Measurements from ENCODE around the gene HAGH. TPM values are rescaled to one million over a fixed set of nuclear protein-coding genes. Genes with fewer than 3 reads are reported as not detected.

HAGH gene
- total RNA-seq, 4 donors from 2014 or later: 91.7 to 150 (median 119) TPM

- 87 to 90% methylated on average over 5 to 8 of the region's 8 CpGs for WGBS, 2 donors
- Histone ChIP-seq H3K27ac (no peak overlapping the region), H3K27me3 (no peaks in the 10 kb centered on the region), H3K36me3 (peaks cover 23 to 26% of the 10 kb centered on the region in 2 donors), H3K9me3 (no peaks in the 10 kb centered on the region), H3K4me3 (replicated peaks in 1 of 3) (no peak overlapping the region), H3K4me1 (peaks cover 18 to 31% of the 10 kb centered on the region in 2 donors)
- no peak for DNase-seq
- intact Hi-C loops (cut with DNase I): no loop called here
- TF ChIP-seq POLR2A (IDR thresholded peaks at IDR 0.05) (no peak), CTCF (IDR thresholded peaks at IDR 0.05) (no peak)
These were observed 47.4 kb downstream of the HAGH start for GRCh38 chr16:1779234-1779701.

GRCh38 chr16:1778200-1779179, 48.1 kb downstream of the HAGH start:
- TF ChIP-seq POLR2A (IDR thresholded peaks at IDR 0.05): no peak
- TF ChIP-seq CTCF (IDR thresholded peaks at IDR 0.05): no peak
- no peak overlapping the region for H3K4me3 ChIP-seq (replicated peaks in 1 of 3)
- H3K4me1 ChIP-seq: peaks cover 21 to 29% of the 10 kb centered on the region in 2 donors
- intact Hi-C loops (cut with DNase I): no loop called here
- peaks cover 23 to 26% of the 10 kb centered on the region in 2 donors for H3K36me3 ChIP-seq
- 79 to 88% methylated on average over 12 to 26 of the region's 34 CpGs for WGBS, 2 donors
- H3K27me3 ChIP-seq: no peaks in the 10 kb centered on the region
- no peak for DNase-seq
- H3K27ac ChIP-seq: no peak overlapping the region
- no peaks in the 10 kb centered on the region for H3K9me3 ChIP-seq

GRCh38 chr16:1777375-1778199, 49.0 kb downstream of the HAGH start:
- H3K27ac ChIP-seq: no peak overlapping the region
- no peak for DNase-seq
- no peak overlapping the region for H3K4me3 ChIP-seq (replicated peaks in 1 of 3)
- H3K27me3 ChIP-seq: no peaks in the 10 kb centered on the region
- no peak for TF ChIP-seq POLR2A (IDR thresholded peaks at IDR 0.05)
- TF ChIP-seq CTCF (IDR thresholded peaks at IDR 0.05): no peak
- peaks cover 22 to 26% of the 10 kb centered on the region in 2 donors for H3K4me1 ChIP-seq
- H3K9me3 ChIP-seq: no peaks in the 10 kb centered on the region
- intact Hi-C loops (cut with DNase I): no loop called here
- WGBS, 2 donors: 86 to 87% methylated on average over 9 to 29 of the region's 36 CpGs
- H3K36me3 ChIP-seq: peaks cover 23 to 26% of the 10 kb centered on the region in 2 donors

GRCh38 chr16:1776991-1777374, 49.6 kb downstream of the HAGH start:
- no peak for DNase-seq
- intact Hi-C loops (cut with DNase I): no loop called here
- 91 to 100% methylated on average over 5 to 20 of the region's 22 CpGs for WGBS, 2 donors
- no peaks in the 10 kb centered on the region for H3K9me3 ChIP-seq
- H3K4me1 ChIP-seq: peaks cover 27 to 31% of the 10 kb centered on the region in 2 donors
- peaks cover 23 to 26% of the 10 kb centered on the region in 2 donors for H3K36me3 ChIP-seq
- H3K27me3 ChIP-seq: no peaks in the 10 kb centered on the region
- no peak for TF ChIP-seq CTCF (IDR thresholded peaks at IDR 0.05)
- TF ChIP-seq POLR2A (IDR thresholded peaks at IDR 0.05): no peak
- no peak overlapping the region for H3K4me3 ChIP-seq (replicated peaks in 1 of 3)
- no peak overlapping the region for H3K27ac ChIP-seq
